Stimulated activated effector memory CD8-positive, alpha-beta T cell treated with anti-CD3 and anti-CD28 coated beads, Interleukin-12 subunit alpha, Interleukin-12 subunit beta, amount 100 ng/mL, for 72 hours (primary cell): ENCODE measurements around the gene STIM1.
A peak's percentile ranks its signal among the peaks of the same experiment; 100 is the strongest.
"Not testable (repeated sequence)": the region's sequence is repeated elsewhere in the genome, so short reads cannot be mapped to it uniquely, and the experiment has no call there.

Experiments used
- ATAC-seq: fragments of 150-1000 bp; cut with Tn5 transposase; 2 replicates; pipeline ENCODE4 v1.10.0; 2021
- DNase-seq, 2 donors: peaks; one replicate each; pipeline ENCODE4 v3.0.0; 2021 to 2022; ENCODE audit warnings: low spot score in 2 of 2
- H3K27ac Mint-ChIP-seq: one replicate; pipeline ENCODE4 v1.8.0; 2022; ENCODE audit warnings: mild to moderate bottlenecking, mixed read lengths
- H3K36me3 Mint-ChIP-seq: one replicate; pipeline ENCODE4 v1.8.0; 2022; ENCODE audit warnings: mild to moderate bottlenecking, mixed read lengths
- H3K4me1 Mint-ChIP-seq: one replicate; pipeline ENCODE4 v1.8.0; 2022; ENCODE audit warnings: mixed read lengths
- H3K4me3 Mint-ChIP-seq: one replicate; pipeline ENCODE4 v1.8.0; 2022; ENCODE audit warnings: mild to moderate bottlenecking, mixed read lengths
- H3K9me3 Mint-ChIP-seq: one replicate; pipeline ENCODE4 v1.8.0; 2022; ENCODE audit warnings: mixed read lengths

Gene STIM1

DNA sequence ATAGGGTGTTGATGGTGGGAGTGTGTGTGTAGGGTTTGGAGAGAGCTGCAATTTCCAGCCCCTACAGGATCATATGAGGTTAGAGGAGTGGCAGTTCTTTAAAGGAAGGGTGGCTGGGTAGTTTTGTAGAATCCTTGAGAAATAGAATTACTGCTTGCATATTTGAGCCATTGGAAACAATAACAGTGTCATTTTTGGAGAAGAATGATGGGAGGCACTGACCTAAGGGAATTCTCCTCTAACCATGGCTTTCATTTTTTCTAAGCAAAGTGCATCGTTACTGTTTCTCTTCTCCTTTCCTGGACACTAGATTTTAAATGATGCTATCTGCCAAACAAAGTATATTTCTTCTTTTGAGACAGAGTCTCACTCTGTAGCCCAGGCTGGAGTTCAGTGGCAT lies 172.3 kb downstream of the STIM1 start:
- ATAC-seq (no peak), DNase-seq (no peak)
- no peaks in the 10 kb centered on the region for H3K9me3 Mint-ChIP-seq
- peaks cover 5% of the 10 kb centered on the region for H3K4me1 Mint-ChIP-seq
- H3K27ac Mint-ChIP-seq, result no peak overlapping the region
- no peak overlapping the region for H3K4me3 Mint-ChIP-seq
- H3K36me3 Mint-ChIP-seq, result peaks cover 16% of the 10 kb centered on the region

DNA sequence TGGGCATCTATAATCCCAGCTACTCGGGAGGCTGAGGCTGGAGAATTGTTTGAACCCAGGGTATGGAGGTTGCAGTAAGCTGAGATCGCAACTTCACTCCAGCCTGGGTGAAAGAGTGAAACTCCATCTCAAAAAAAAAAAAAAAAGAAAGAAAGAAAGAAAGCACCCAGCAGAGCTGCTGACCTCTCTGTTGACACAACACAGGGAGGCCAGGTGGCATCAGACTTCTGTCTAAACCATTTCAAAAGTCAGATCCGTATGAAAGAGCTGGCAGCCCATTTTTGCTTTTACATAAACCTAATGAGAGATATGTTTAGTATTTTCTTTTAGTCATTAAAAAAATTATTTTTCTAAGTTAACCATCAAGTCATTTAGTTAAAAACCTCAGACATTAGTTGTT lies 174.7 kb downstream of the STIM1 start:
- Mint-ChIP-seq H3K36me3 (peaks cover 7% of the 10 kb centered on the region), H3K27ac (no peak overlapping the region), H3K9me3 (no peaks in the 10 kb centered on the region), H3K4me3 (no peak overlapping the region), H3K4me1 (no peaks in the 10 kb centered on the region)
- ATAC-seq (no peak), DNase-seq (no peak)

DNA sequence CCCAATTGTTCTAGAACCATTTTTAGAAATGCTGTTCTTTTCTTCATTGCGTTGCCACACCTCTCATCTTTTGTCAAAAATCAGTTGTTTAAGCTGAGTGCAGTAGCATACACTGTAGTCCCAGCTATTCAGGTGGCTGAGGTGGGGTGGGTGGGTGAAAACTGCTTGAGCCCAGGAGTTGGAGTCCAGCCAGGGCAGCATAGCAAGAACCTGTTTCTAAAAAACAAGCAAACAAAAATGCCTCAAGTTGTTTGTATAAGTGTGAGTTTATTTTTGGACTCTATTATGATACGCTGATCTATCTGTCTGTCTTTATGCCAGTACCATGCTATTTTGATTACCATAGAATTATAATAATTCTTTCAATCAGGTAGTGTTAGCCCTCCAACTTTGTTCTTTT lies 176.6 kb downstream of the STIM1 start:
- ATAC-seq, result no peak
- Mint-ChIP-seq H3K27ac (no peak overlapping the region), H3K4me1 (peaks cover 8% of the 10 kb centered on the region), H3K4me3 (no peak overlapping the region), H3K36me3 (no peaks in the 10 kb centered on the region), H3K9me3 (peaks cover 3% of the 10 kb centered on the region)
- DNase-seq, result no peak

DNA sequence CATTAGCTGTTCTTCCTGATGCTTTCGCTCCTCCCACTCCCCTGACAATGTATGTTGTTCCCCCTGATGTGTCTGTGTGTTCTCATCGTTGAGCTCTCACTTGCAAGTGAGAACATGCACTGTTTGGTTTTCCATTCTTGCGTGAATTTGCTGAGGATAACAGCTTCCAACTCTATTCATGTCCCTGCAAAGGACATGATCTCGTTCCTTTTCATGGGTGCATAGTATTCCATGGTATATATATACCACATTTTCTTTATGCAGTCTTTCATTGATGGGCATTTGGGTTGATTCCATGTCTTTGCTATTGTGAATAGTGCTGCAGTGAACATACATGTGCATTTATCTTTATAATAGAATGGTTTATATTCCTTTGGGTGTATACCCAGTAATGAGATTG lies 180.5 kb downstream of the STIM1 start:
- peaks cover 22% of the 10 kb centered on the region for H3K4me1 Mint-ChIP-seq
- ATAC-seq (no peak), DNase-seq (no peak)
- H3K27ac Mint-ChIP-seq, result no peak overlapping the region
- no peak overlapping the region for H3K4me3 Mint-ChIP-seq
- no peaks in the 10 kb centered on the region for H3K36me3 Mint-ChIP-seq
- H3K9me3 Mint-ChIP-seq, result peaks cover 3% of the 10 kb centered on the region

DNA sequence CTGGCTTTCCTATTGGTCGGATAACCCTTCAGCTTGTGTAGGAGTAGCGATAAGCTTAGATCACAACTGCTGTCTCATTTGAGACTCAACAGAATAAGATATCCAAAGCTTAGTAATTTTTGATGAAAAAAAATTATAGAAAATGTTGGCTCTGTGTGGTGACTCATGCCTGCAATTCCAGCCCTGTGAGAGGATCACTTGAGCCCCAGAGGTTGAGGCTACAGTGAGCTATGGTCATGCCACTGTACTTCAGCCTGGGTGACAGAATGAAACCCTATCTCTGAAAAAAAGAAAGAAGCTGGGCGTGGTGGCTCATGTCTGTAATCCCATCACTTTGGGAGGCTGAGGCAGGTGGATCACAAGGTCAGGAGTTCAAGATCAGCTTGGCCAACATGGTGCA lies 183.5 kb downstream of the STIM1 start:
- ATAC-seq, result no peak
- DNase-seq, result no peak
- Mint-ChIP-seq H3K27ac (no peak overlapping the region), H3K4me3 (no peak overlapping the region), H3K9me3 (peaks cover 3% of the 10 kb centered on the region), H3K36me3 (no peaks in the 10 kb centered on the region), H3K4me1 (peaks cover 26% of the 10 kb centered on the region)

DNA sequence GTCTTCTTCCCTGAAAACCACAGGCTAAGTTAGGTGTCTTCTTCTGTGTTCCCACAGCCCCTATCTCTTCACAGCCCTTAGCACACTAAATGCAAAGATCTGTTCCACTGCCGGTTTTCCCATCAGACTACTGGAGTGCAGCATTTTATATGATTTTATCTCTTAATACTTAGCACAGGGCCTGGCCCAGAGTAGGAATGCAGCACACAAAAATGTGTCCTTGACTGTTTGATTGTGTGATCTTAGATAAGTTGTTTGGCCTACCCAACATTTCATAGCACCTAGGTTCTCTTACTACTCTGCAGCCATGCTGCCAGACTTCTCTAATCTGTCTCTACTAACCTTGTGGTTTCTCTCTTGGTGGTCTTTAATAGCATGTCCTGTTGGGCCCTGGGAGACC lies 185.0 kb downstream of the STIM1 start:
- ATAC-seq, result no peak

DNA sequence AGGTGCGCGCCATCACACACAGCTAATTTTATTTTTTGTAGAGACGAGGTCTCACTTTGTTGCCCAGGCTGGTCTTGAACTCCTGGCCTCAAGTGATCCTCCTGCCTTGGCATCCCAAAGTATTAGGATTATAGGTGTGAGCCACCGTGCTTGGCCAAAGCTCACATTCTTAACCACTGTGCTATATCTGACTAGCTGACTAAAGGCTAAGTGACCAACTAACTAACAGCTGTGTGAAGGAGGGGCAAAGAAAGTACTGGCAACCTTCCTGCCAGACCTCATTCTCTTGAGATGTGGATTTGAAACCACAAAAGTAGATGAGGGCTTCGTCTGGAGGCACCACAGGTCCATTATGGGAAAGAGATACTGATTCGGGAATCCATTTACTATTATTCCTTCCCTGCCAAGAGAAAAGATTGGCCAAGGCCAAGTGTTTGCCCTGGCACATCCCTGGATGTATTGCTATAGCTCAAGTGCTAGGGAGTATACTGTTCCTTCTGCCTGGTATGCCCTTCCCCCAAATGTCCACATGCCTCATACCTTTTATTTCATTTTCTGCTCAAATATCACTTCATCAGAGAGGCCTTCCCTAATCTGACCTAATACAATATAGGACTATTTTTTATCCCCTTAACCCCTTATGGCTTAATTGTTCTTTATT lies 186.4 kb downstream of the STIM1 start:
- H3K9me3 Mint-ChIP-seq, result no peaks in the 10 kb centered on the region
- DNase-seq (no peak), ATAC-seq (no peak)
- no peak overlapping the region for H3K4me3 Mint-ChIP-seq
- H3K36me3 Mint-ChIP-seq, result no peaks in the 10 kb centered on the region
- H3K4me1 Mint-ChIP-seq, result peaks cover 34% of the 10 kb centered on the region
- peak overlapping the region; percentile 46 for H3K27ac Mint-ChIP-seq

More for the DNA sequence above, 185.0 kb downstream of the STIM1 start:
- Mint-ChIP-seq H3K4me1 (peaks cover 31% of the 10 kb centered on the region), H3K4me3 (no peak overlapping the region), H3K36me3 (no peaks in the 10 kb centered on the region), H3K9me3 (peaks cover 3% of the 10 kb centered on the region), H3K27ac (peak overlapping the region; percentile 46)
- no peak for DNase-seq

DNA sequence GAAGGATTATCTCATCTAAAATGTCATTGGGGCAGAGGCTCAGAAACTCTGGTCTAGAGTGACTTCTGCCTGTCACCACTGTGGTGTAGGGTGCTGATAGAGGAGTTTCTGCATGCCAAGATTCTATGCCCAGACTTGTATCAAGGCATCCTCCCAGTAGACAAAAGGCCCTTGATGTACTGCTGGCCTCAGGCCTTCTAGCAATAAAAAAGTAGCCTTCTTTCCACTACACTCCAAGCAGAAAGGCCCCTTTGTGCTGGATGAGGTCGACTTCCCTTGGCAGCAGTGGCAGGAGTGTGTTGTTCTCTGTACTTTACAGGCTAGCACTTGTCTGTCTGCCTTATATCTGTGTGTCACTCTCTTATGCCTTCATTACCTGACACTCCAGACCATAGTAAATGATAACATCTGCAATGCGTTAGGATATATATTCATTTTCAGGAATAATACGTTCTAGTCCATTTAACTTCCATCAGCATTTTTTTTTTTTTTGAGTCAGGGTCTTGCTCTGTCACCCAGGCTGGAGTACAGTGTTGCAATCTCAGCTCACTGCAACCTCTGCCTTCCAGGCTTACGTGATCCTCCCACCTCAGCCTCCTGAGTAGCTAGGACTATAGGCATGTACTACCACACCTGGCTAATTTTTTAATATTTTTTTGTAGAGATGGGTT lies 189.6 kb downstream of the STIM1 start:
- ATAC-seq (peak; percentile 13), DNase-seq (no peak)
- no peaks in the 10 kb centered on the region for H3K9me3 Mint-ChIP-seq
- H3K4me1 Mint-ChIP-seq, result peaks cover 26% of the 10 kb centered on the region
- no peaks in the 10 kb centered on the region for H3K36me3 Mint-ChIP-seq
- no peak overlapping the region for H3K4me3 Mint-ChIP-seq
- peak overlapping the region; percentile 78 for H3K27ac Mint-ChIP-seq

DNA sequence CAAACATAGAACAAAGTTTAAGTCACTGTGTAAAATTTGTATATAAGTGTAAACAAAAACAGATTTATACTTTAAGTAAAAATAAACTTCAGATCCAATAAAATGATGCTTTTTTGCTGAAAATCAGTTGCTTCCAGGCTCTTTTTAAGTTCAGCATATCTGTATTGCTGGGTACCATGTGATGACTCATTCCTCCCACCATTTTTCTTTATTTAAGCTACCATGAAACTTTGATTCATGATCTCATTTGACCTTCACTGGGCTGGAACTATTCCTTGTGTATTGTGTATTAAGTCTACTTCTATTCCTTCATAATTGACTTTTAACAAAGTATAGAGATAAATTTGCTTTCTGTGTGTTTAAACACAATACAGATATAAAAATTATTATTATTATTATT lies 192.9 kb downstream of the STIM1 start:
- ATAC-seq, result peak; percentile 48
- no peak overlapping the region for H3K4me3 Mint-ChIP-seq
- H3K4me1 Mint-ChIP-seq, result peaks cover 17% of the 10 kb centered on the region
- H3K36me3 Mint-ChIP-seq, result peaks cover 6% of the 10 kb centered on the region
- DNase-seq, result no peak
- H3K9me3 Mint-ChIP-seq, result no peaks in the 10 kb centered on the region
- H3K27ac Mint-ChIP-seq, result no peak overlapping the region

DNA sequence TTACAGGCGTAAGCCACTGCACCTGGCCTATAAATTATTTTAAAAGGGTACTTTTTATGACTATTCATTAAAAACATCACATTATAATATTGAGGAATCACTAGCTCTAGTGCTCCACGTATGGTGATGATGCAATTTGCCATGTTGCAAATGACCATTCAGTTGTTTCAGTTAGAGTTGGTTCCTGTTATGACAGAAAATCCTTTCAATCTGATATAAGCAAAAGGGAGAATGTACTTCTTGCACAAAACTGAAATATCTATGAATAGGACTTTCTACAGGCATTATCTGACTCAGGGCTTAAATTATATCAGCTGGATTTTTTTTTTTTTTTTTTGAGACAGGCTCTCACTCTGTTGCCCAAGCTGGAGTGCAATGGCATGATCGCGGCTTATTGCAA lies 193.5 kb downstream of the STIM1 start:
- H3K36me3 Mint-ChIP-seq, result peaks cover 6% of the 10 kb centered on the region
- H3K4me3 Mint-ChIP-seq, result no peak overlapping the region
- H3K27ac Mint-ChIP-seq, result no peak overlapping the region
- peak; percentile 59 for ATAC-seq
- DNase-seq, result no peak
- H3K9me3 Mint-ChIP-seq, result no peaks in the 10 kb centered on the region
- peaks cover 13% of the 10 kb centered on the region for H3K4me1 Mint-ChIP-seq

DNA sequence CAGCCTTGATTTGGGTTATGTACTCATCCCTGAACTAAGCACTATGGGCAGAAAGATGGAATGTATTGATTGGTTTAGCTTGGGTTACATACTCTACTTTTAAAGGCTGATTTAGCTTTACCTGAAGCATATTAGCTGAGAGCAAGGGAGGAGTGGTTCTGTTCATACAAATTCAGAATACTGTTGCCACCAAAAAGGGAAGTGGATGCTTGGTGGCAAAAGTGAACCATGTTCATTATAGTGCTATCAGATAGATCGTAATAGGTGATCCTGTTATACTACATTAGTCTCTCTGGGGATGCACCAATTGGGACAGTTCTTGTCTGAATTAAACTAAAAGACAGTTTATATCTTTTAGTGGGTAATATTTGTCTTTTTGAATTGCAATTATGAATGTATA lies 194.7 kb downstream of the STIM1 start:
- no peak overlapping the region for H3K4me3 Mint-ChIP-seq
- H3K36me3 Mint-ChIP-seq, result peaks cover 6% of the 10 kb centered on the region
- no peak for DNase-seq
- H3K4me1 Mint-ChIP-seq, result peaks cover 8% of the 10 kb centered on the region
- H3K9me3 Mint-ChIP-seq, result no peaks in the 10 kb centered on the region
- ATAC-seq, result no peak
- no peak overlapping the region for H3K27ac Mint-ChIP-seq

DNA sequence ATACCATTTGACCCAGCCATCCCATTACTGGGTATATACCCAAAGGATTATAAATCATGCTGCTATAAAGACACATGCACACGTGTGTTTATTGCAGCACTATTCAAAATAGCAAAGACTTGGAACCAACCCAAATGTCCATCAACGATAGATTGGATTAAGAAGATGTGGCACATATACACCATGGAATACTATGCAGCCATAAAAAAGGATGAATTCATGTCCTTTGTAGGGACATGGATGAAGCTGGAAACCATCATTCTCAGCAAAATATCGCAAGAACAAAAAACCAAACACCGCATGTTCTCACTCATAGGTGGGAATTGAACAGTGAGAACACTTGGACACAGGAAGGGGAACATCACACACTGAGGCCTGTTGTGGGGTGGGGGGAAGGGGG lies 197.7 kb downstream of the STIM1 start:
- not testable (repeated sequence) for DNase-seq, ATAC-seq, H3K9me3 Mint-ChIP-seq, H3K27ac Mint-ChIP-seq, H3K4me3 Mint-ChIP-seq
- H3K36me3 Mint-ChIP-seq, result peaks cover 13% of the 10 kb centered on the region
- peaks cover 12% of the 10 kb centered on the region for H3K4me1 Mint-ChIP-seq

DNA sequence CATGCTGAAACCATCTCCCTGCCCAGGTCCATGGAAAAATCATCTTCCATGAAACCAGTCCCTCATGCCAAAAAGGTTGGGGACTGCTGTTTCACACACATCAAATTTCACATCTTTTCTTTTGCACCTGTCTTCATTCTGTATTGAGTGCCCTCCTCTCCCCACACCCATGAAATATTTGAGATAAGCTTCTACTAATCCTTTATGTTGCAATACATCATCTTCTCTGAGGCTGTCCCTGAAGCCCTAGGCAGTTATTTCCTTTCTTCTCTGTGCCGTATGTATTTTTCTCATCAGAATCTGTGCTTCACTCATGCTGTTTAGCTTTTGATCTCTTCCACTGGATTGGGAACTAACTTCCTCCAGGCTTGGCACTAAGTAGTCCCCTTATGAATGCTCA lies 199.2 kb downstream of the STIM1 start:
- ATAC-seq (no peak), DNase-seq (no peak)
- no peak overlapping the region for H3K27ac Mint-ChIP-seq
- H3K4me3 Mint-ChIP-seq, result no peak overlapping the region
- H3K4me1 Mint-ChIP-seq, result peaks cover 20% of the 10 kb centered on the region
- no peaks in the 10 kb centered on the region for H3K9me3 Mint-ChIP-seq
- peaks cover 28% of the 10 kb centered on the region for H3K36me3 Mint-ChIP-seq

DNA sequence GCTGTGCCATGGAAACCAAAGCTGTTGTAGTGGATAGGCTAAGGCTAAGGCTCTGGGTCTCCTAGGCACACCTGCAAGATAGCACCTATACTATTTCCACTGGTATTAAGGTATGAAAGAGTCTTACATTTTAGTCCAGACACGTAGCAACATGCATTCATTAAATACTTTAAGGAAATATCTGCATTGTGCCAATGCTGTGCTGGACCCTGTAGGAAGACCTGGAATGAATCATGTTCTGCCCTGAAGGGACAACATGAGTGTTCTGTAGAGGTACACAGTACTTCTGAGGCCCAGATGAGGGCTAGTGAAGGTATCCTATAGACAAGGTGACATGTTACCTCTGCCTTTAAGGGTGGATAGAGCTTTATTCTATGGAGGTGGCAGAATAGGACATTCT lies 204.0 kb downstream of the STIM1 start:
- no peak overlapping the region for H3K27ac Mint-ChIP-seq
- H3K4me1 Mint-ChIP-seq, result peaks cover 28% of the 10 kb centered on the region
- H3K9me3 Mint-ChIP-seq, result no peaks in the 10 kb centered on the region
- no peak overlapping the region for H3K4me3 Mint-ChIP-seq
- peaks cover 39% of the 10 kb centered on the region for H3K36me3 Mint-ChIP-seq
- no peak for ATAC-seq
- DNase-seq, result no peak

DNA sequence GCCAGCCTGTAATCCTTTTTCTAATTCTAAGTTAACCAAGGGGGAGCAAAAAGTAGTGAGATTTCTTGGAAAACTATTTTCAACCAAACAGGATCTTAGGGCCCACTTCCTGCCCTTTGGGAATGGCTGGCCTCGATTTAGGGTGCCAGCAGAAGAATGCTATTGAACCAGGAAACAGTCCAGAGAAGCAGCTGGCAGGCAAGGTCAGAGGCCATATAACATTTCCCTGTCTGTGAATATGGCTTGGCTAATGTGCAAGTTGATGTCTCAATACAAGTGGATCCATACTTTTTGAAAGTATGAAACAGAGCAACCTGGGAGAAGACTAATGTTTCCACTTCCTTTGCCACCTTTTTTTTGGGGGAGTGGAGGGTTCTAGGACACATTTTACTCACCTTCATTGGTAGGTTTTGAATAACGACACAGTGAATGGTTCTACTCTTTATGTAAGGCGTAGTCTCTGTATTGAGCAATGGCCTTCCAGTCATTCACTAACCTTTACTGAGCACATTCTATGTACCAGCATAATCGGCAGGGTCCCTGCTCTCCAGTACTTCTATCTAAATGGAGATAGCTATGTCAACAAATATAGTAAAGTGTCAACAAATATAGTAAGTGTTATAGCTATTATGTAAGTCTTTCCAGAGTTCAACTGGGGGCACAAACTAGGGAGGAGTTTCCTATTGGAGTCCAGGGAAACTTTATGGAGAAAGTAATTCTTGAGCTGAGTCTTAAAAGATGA lies 204.9 kb downstream of the STIM1 start:
- Mint-ChIP-seq H3K27ac (no peak overlapping the region), H3K36me3 (peaks cover 39% of the 10 kb centered on the region), H3K4me3 (no peak overlapping the region), H3K4me1 (peaks cover 34% of the 10 kb centered on the region), H3K9me3 (no peaks in the 10 kb centered on the region)
- no peak for ATAC-seq
- no peak for DNase-seq

DNA sequence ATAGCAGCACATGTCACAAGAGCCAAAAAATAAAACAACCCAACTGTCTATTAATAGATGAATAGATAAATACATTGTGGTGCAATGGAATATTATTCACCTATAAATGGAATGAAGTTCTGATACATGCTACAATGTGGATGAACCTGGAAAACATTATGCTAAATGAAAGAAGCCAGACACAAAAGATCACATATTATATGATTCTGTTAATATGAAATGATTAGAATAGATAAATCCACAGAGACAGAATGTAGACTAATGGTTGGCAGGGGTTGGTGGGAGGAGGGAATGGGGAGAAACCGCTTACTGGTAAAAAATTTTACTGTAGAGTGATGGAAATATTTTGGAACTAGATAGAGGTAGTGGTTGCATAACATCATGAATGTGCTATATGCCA lies 206.2 kb downstream of the STIM1 start:
- ATAC-seq, result no peak
- Mint-ChIP-seq H3K36me3 (peaks cover 35% of the 10 kb centered on the region), H3K4me3 (no peak overlapping the region), H3K9me3 (no peaks in the 10 kb centered on the region), H3K27ac (no peak overlapping the region), H3K4me1 (peaks cover 43% of the 10 kb centered on the region)
- DNase-seq, result no peak
